GM12892 (cell line): ENCODE measurements around the gene MIOS.

ENCODE experiments used
- POLR2AphosphoS5 ChIP-seq: IDR thresholded peaks from 2 replicates; pipeline ENCODE4 v1.6.1; 2011; ENCODE audit warnings: low read depth, low read length, control low read depth
- TAF1 ChIP-seq: IDR thresholded peaks from 2 replicates; pipeline ENCODE4 v1.6.1; 2011; ENCODE audit warnings: low read depth, mild to moderate bottlenecking, control low read depth, low read length, borderline replicate concordance

DNA sequence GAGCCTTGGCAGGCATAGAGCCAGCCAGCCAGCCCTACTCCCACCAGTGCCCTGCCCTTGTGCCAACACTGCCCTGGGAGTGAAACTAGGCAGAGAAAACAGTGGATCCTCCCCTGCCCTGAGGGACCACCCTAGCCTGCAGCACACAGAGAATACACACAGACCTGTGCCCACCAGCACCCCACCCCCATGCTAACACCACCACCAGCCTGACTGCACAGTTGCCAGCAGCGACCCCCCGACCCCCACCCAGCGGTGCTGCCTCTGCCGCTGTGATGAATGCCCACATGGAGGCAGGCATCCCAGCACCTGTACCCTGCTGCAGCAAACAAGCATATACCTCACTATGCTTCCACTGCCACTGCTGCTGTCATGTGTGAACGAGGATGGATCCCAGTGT, 9.4 kb upstream of the MIOS start:
- TF ChIP-seq POLR2AphosphoS5 (no peak), TAF1 (no peak)
